Measurements from ENCODE around the gene WIZ.

Gene WIZ

DNA sequence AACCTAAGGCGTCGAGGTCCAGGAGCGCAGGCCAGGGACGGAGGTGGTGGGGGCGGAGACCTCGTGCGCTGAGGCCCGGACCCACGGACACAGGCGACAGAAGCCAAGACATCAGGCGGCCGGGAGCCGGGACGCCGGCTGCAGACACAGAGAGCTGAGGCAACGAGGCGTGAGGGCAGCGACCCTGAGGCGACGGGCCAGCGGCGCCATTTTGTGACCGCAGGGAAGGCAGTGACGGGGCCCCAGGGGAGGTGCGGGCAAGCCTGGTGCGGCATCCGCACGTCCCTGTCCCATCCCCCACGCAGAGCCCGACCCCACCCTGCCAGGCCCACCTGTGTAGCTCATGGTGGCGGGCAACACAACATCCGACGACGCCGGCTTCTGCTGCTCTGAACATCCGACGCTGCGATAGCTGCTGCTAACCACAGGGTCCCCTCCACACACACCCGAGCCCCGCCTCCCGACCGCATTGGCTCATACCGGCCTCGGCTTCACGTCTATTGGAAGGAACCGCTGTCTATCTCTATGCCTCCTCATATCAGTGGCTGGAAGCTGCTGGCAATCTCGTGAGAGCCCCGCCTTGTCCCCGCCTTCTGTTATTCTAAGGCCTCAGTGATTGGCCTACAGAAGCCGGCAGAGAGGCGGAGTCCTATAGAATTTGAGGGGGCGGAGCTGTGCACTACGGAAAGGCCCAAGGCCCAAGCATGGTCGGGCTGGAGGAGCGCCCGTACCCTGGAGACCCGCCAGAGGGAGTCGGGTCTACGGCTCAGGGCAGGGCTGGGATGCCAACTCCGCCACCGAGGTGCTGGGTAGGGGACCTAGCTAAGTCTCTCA, 31.0 kb downstream of the WIZ start, which contains the start of gene AKAP8L (continued):
- TF ChIP-seq, protein P1, sequence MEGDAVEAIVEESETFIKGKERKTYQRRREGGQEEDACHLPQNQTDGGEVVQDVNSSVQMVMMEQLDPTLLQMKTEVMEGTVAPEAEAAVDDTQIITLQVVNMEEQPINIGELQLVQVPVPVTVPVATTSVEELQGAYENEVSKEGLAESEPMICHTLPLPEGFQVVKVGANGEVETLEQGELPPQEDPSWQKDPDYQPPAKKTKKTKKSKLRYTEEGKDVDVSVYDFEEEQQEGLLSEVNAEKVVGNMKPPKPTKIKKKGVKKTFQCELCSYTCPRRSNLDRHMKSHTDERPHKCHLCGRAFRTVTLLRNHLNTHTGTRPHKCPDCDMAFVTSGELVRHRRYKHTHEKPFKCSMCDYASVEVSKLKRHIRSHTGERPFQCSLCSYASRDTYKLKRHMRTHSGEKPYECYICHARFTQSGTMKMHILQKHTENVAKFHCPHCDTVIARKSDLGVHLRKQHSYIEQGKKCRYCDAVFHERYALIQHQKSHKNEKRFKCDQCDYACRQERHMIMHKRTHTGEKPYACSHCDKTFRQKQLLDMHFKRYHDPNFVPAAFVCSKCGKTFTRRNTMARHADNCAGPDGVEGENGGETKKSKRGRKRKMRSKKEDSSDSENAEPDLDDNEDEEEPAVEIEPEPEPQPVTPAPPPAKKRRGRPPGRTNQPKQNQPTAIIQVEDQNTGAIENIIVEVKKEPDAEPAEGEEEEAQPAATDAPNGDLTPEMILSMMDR (tag by site-specific recombination; IDR thresholded peaks at IDR 0.05), result peak; percentile 45
- TF ChIP-seq GFI1B (tag by site-specific recombination; IDR thresholded peaks at IDR 0.05) (0 out of 2 replicates have a peak, but pooled peaks have one; percentile 9), OVOL3 (tag by site-specific recombination; IDR thresholded peaks at IDR 0.05) (peak; percentile 47; the same call in 1 of the 2 replicates), ZNF423 (tag by site-specific recombination; IDR thresholded peaks at IDR 0.05) (no peak), ZNF354C (tag by site-specific recombination; IDR thresholded peaks at IDR 0.05; ENCODE audit: borderline replicate concordance, low read depth) (no peak), OSR2 (tag by site-specific recombination; IDR thresholded peaks at IDR 0.05) (peak; percentile 24), ZNF791 (tag by site-specific recombination; IDR thresholded peaks at IDR 0.05) (no peak), ZNF830 (tag by site-specific recombination; IDR thresholded peaks at IDR 0.05; ENCODE audit: low read depth) (no peak), ZNF292 (tag by site-specific recombination; IDR thresholded peaks at IDR 0.05; ENCODE audit: borderline replicate concordance, low read depth) (no peak), ZNF202 (tag by site-specific recombination; IDR thresholded peaks at IDR 0.05; ENCODE audit: borderline replicate concordance) (no peak), ZNF157 (tag by site-specific recombination; IDR thresholded peaks at IDR 0.05) (no peak), SCRT1 (tag by site-specific recombination; IDR thresholded peaks at IDR 0.05; ENCODE audit: borderline replicate concordance) (no peak; the same call in 1 of the 2 replicates), ZNF48 (tag by site-specific recombination; IDR thresholded peaks at IDR 0.05) (no peak), ZNF155 (tag by site-specific recombination; IDR thresholded peaks at IDR 0.05) (no peak), ZNF664 (tag by site-specific recombination; IDR thresholded peaks at IDR 0.05) (no peak), ZNF777 (tag by site-specific recombination; IDR thresholded peaks at IDR 0.05; ENCODE audit: borderline replicate concordance) (peak; percentile 67; the same call in 1 of the 2 replicates), ZNF501 (tag by site-specific recombination; IDR thresholded peaks at IDR 0.05) (peak; percentile 93; the same call in 1 of the 2 replicates), ZNF596 (tag by site-specific recombination; IDR thresholded peaks at IDR 0.05) (no peak), MZF1 (tag by site-specific recombination; IDR thresholded peaks at IDR 0.05; ENCODE audit: borderline replicate concordance) (no peak), ZNF274 (IDR thresholded peaks at IDR 0.05; ENCODE audit: low read length) (no peak), ZNF274 (tag by site-specific recombination; IDR thresholded peaks at IDR 0.05; ENCODE audit: borderline replicate concordance) (no peak), ZNF214 (tag by site-specific recombination; IDR thresholded peaks at IDR 0.05; ENCODE audit: borderline replicate concordance) (no peak), ZNF239 (tag by site-specific recombination; IDR thresholded peaks at IDR 0.05) (no peak), GLIS1 (tag by site-specific recombination; IDR thresholded peaks at IDR 0.05) (0 out of 2 replicates have a peak, but pooled peaks have one; percentile 40), ZNF626 (tag by site-specific recombination; IDR thresholded peaks at IDR 0.05) (no peak), SALL2 (tag by site-specific recombination; IDR thresholded peaks at IDR 0.05; ENCODE audit: borderline replicate concordance) (no peak), ZNF530 (tag by site-specific recombination; IDR thresholded peaks at IDR 0.05; ENCODE audit: low read depth) (no peak), ZNF350 (tag by site-specific recombination; IDR thresholded peaks at IDR 0.05) (no peak), ZFP37 (tag by site-specific recombination; IDR thresholded peaks at IDR 0.05) (peak; percentile 97), ZNF623 (tag by site-specific recombination; IDR thresholded peaks at IDR 0.05) (no peak), SETDB1 (IDR thresholded peaks at IDR 0.05; ENCODE audit: insufficient read length, low read length) (no peak)
- TF ChIP-seq, protein P2, sequence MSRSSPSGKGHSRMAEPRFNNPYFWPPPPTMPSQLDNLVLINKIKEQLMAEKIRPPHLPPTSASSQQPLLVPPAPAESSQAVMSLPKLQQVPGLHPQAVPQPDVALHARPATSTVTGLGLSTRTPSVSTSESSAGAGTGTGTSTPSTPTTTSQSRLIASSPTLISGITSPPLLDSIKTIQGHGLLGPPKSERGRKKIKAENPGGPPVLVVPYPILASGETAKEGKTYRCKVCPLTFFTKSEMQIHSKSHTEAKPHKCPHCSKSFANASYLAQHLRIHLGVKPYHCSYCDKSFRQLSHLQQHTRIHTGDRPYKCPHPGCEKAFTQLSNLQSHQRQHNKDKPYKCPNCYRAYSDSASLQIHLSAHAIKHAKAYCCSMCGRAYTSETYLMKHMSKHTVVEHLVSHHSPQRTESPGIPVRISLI (tag by site-specific recombination; IDR thresholded peaks at IDR 0.05), result no peak
- TF ChIP-seq, protein P3, sequence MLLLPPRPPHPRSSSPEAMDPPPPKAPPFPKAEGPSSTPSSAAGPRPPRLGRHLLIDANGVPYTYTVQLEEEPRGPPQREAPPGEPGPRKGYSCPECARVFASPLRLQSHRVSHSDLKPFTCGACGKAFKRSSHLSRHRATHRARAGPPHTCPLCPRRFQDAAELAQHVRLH (tag by site-specific recombination; IDR thresholded peaks at IDR 0.05), result no peak
- TF ChIP-seq, protein P4, sequence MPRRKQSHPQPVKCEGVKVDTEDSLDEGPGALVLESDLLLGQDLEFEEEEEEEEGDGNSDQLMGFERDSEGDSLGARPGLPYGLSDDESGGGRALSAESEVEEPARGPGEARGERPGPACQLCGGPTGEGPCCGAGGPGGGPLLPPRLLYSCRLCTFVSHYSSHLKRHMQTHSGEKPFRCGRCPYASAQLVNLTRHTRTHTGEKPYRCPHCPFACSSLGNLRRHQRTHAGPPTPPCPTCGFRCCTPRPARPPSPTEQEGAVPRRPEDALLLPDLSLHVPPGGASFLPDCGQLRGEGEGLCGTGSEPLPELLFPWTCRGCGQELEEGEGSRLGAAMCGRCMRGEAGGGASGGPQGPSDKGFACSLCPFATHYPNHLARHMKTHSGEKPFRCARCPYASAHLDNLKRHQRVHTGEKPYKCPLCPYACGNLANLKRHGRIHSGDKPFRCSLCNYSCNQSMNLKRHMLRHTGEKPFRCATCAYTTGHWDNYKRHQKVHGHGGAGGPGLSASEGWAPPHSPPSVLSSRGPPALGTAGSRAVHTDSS (tag by site-specific recombination; IDR thresholded peaks at IDR 0.05), result no peak
- TF ChIP-seq, protein P5, sequence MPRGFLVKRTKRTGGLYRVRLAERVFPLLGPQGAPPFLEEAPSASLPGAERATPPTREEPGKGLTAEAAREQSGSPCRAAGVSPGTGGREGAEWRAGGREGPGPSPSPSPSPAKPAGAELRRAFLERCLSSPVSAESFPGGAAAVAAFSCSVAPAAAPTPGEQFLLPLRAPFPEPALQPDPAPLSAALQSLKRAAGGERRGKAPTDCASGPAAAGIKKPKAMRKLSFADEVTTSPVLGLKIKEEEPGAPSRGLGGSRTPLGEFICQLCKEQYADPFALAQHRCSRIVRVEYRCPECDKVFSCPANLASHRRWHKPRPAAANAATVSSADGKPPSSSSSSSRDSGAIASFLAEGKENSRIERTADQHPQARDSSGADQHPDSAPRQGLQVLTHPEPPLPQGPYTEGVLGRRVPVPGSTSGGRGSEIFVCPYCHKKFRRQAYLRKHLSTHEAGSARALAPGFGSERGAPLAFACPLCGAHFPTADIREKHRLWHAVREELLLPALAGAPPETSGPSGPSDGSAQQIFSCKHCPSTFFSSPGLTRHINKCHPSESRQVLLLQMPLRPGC (tag by site-specific recombination; IDR thresholded peaks at IDR 0.05), result peak; percentile 79; the same call in 1 of the 2 replicates

Measured in HEK293 (cell line).